ENCODE results near the gene NCDN. TPM values are rescaled to one million over a fixed set of nuclear protein-coding genes. Genes with fewer than 3 reads are reported as not detected.

NCDN gene
- total and polyA plus RNA-seq, 2 of the 8 experiments (the other 6 are each of a cell fraction or from before 2014, with no cell fraction given): 26.2 to 35.4 TPM

GRCh38 chr1:35591211-35591610 is 33.6 kb downstream of the NCDN start:
- Histone ChIP-seq H2BK5ac (ENCODE audit: low read depth, low read length) (no peak overlapping the region), H3K27ac (ENCODE audit: low read depth, low read length) (no peak overlapping the region), H3K4me1 (replicated peaks in 1 of 4; ENCODE audit: control insufficient read depth in 3 of 4, insufficient read depth in 4 of 4, low read length in 3 of 4) (peaks cover 0 to 8% (median 3%) of the 10 kb centered on the region in 4 experiments; a peak in 3 of 7 replicates), H3K36me3 (ENCODE audit: control insufficient read depth in 2 of 4, insufficient read depth in 4 of 4, low read length in 3 of 4) (peaks cover 0 to 3% (median 0%) of the 10 kb centered on the region in 4 experiments; a peak in 1 of 8 replicates), H3K79me1 (ENCODE audit: low read depth, low read length) (0 out of 2 replicates have a peak, but pooled peaks cover 2% of the 10 kb centered on the region), H3K23me2 (ENCODE audit: low read depth, low read length) (no peaks in the 10 kb centered on the region; the same call in 1 of the 2 replicates), H3K4me2 (ENCODE audit: insufficient read depth in 1 of 2, low read depth in 2 of 2, low read length in 2 of 2) (no peak overlapping the region), H2BK15ac (ENCODE audit: low read length) (no peak overlapping the region), H4K5ac (ENCODE audit: insufficient read length, low read depth, low read length) (no peak overlapping the region), H3K9ac (replicated peaks in 1 of 4; ENCODE audit: extremely low read depth in 1 of 4, low read depth in 3 of 4, low read length in 3 of 4) (no peak overlapping the region), H2BK12ac (ENCODE audit: low read depth, low read length) (no peak overlapping the region), H3K9me3 (ENCODE audit: insufficient read depth in 2 of 2, low read depth in 1 of 2, low read length in 1 of 2) (no peaks in the 10 kb centered on the region), H2AFZ (ENCODE audit: low read length) (no peak overlapping the region), H3K18ac (ENCODE audit: extremely low read depth, low read length) (no peak overlapping the region), H3K79me2 (ENCODE audit: control insufficient read depth in 1 of 2, insufficient read depth in 2 of 2, low read length in 2 of 2) (no peaks in the 10 kb centered on the region), H3K4me3 (ENCODE audit: extremely low read depth in 1 of 4, insufficient read depth in 2 of 4, low read depth in 3 of 4, low read length in 4 of 4) (no peak overlapping the region), H4K8ac (ENCODE audit: extremely low read depth, insufficient read depth, low read length) (no peak overlapping the region), H3K4ac (replicated peaks; ENCODE audit: insufficient read length, low read depth, low read length) (no peak overlapping the region), H3K23ac (ENCODE audit: insufficient read length) (no peak overlapping the region), H3K56ac (replicated peaks; ENCODE audit: insufficient read length, low read depth, low read length) (no peak overlapping the region), H2AK5ac (ENCODE audit: low read depth, low read length) (no peak overlapping the region), H4K20me1 (replicated peaks in 1 of 2; ENCODE audit: control insufficient read depth in 1 of 2, insufficient read depth in 2 of 2, low read length in 2 of 2) (peaks cover 0 to 15% of the 10 kb centered on the region in 2 experiments), H4K91ac (replicated peaks; ENCODE audit: insufficient read length, low read length) (no peak overlapping the region), H2BK120ac (replicated peaks; ENCODE audit: low read depth, low read length) (no peak overlapping the region), H2BK20ac (ENCODE audit: low read length) (no peak overlapping the region), H3K14ac (ENCODE audit: insufficient read length) (no peak overlapping the region), H3K27me3 (replicated peaks in 1 of 4; ENCODE audit: control insufficient read depth in 3 of 4, extremely low read depth in 1 of 4, insufficient read depth in 3 of 4, low read length in 3 of 4) (no peaks in the 10 kb centered on the region)
- FAIRE-seq (no peak), DNase-seq (ENCODE audit: low read depth in 1 of 2, low spot score in 2 of 2) (no peak)
- 94% methylated on average over 8 of the region's 8 CpGs; no CpG with 5 or more reads in 1 of the 2 experiments for WGBS, 2 experiments (ENCODE audit: extremely low coverage in 1 of 2, insufficient coverage in 1 of 2, insufficient read length in 1 of 2, insufficient replicate concordance in 2 of 2, low coverage in 1 of 2, low lambda C conversion rate in 2 of 2, missing lambda C conversion rate in 1 of 2)
- CTCF ChIA-PET (ENCODE audit: partially characterized antibody): interaction anchor here (0.6 to 1.7 kb wide), 5 partner anchors 12 to 136 kb away, joined by 3 to 5 read pairs (median 3); no protein-coding TSS in a partner anchor
- POLR2A ChIA-PET (ENCODE audit: partially characterized antibody): interaction anchor here (1.4 kb wide), 2 partner anchors 8 to 23 kb away, joined by 3 read pairs; no protein-coding TSS in a partner anchor
- TF ChIP-seq ATF2 (IDR thresholded peaks at IDR 0.05; ENCODE audit: low read length) (no peak), RBBP5 (IDR thresholded peaks at IDR 0.05; ENCODE audit: borderline replicate concordance, low read depth, low read length) (no peak), YY1 (IDR thresholded peaks at IDR 0.05; ENCODE audit: low read depth, low read length) (no peak), ATF3 (IDR thresholded peaks at IDR 0.05; ENCODE audit: insufficient read depth, low read depth, low read length) (no peak), KDM5A (IDR thresholded peaks at IDR 0.05; ENCODE audit: low read length) (no peak), EZH2 (IDR thresholded peaks at IDR 0.05; ENCODE audit: low read depth, low read length, severe bottlenecking) (no peak), E2F6 (IDR thresholded peaks at IDR 0.05) (no peak), TCF12 (IDR thresholded peaks at IDR 0.05; ENCODE audit: low read depth, low read length) (no peak)
- TF ChIP-seq, protein P1, sequence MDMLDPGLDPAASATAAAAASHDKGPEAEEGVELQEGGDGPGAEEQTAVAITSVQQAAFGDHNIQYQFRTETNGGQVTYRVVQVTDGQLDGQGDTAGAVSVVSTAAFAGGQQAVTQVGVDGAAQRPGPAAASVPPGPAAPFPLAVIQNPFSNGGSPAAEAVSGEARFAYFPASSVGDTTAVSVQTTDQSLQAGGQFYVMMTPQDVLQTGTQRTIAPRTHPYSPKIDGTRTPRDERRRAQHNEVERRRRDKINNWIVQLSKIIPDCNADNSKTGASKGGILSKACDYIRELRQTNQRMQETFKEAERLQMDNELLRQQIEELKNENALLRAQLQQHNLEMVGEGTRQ (IDR thresholded peaks at IDR 0.05; ENCODE audit: low read length): no peak

All from H1 (cell line).